GM12865 (cell line): ENCODE results near the gene HDAC7.

ENCODE experiments used
- DNase-seq: peaks from one replicate; pipeline ENCODE4 v3.0.0; 2010; ENCODE audit warnings: low read depth
- H3K4me3 ChIP-seq: 2 replicates; pipeline ENCODE4 v1.5.1; 2011; ENCODE audit warnings: mild to moderate bottlenecking, low read depth, low read length, control low read depth
- TF ChIP-seq, protein P1 (sequence below): IDR thresholded peaks from 2 replicates; pipeline ENCODE4 v1.5.1; 2011; ENCODE audit warnings: low read length, control low read depth, low read depth, inconsistent platforms; ENCODE audit not compliant: insufficient read depth; ENCODE audit errors: missing control alignments

HDAC7 gene

GRCh38 chr12:47769234-47770085, 50.2 kb downstream of the HDAC7 start:
- TF ChIP-seq, protein P1, sequence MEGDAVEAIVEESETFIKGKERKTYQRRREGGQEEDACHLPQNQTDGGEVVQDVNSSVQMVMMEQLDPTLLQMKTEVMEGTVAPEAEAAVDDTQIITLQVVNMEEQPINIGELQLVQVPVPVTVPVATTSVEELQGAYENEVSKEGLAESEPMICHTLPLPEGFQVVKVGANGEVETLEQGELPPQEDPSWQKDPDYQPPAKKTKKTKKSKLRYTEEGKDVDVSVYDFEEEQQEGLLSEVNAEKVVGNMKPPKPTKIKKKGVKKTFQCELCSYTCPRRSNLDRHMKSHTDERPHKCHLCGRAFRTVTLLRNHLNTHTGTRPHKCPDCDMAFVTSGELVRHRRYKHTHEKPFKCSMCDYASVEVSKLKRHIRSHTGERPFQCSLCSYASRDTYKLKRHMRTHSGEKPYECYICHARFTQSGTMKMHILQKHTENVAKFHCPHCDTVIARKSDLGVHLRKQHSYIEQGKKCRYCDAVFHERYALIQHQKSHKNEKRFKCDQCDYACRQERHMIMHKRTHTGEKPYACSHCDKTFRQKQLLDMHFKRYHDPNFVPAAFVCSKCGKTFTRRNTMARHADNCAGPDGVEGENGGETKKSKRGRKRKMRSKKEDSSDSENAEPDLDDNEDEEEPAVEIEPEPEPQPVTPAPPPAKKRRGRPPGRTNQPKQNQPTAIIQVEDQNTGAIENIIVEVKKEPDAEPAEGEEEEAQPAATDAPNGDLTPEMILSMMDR: no peak
- no peak for DNase-seq
- H3K4me3 ChIP-seq: no peak overlapping the region

DNA sequence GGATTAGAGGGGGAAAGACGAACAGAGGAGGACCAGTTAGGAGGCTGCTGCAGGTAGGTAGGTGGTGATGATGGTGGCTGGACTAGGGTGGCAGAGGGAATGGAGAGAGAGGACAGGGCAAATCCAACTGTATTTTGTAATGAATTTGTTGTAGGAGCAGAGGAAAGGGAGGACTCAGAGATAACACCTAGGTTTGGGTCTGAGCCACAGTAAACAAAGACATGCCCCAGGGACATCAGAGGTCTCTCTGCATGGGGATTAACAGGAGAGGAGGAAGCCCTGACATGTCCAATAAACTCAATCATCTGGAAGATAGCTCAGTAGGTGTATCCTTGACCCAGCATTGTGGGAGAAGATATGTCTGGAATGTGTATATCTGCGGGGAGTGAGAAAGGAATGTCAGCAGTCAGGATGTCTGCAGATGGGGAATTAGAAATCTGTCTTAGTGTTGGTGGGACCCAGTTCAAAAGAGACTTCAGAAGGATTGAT, 51.3 kb downstream of the HDAC7 start:
- DNase-seq: no peak
- no peak overlapping the region for H3K4me3 ChIP-seq
- TF ChIP-seq, protein P1: no peak

GRCh38 chr12:47767216-47767724, 52.4 kb downstream of the HDAC7 start:
- peak; percentile 85 for DNase-seq
- TF ChIP-seq, protein P1: peak; percentile 74
- H3K4me3 ChIP-seq: no peak overlapping the region

DNA sequence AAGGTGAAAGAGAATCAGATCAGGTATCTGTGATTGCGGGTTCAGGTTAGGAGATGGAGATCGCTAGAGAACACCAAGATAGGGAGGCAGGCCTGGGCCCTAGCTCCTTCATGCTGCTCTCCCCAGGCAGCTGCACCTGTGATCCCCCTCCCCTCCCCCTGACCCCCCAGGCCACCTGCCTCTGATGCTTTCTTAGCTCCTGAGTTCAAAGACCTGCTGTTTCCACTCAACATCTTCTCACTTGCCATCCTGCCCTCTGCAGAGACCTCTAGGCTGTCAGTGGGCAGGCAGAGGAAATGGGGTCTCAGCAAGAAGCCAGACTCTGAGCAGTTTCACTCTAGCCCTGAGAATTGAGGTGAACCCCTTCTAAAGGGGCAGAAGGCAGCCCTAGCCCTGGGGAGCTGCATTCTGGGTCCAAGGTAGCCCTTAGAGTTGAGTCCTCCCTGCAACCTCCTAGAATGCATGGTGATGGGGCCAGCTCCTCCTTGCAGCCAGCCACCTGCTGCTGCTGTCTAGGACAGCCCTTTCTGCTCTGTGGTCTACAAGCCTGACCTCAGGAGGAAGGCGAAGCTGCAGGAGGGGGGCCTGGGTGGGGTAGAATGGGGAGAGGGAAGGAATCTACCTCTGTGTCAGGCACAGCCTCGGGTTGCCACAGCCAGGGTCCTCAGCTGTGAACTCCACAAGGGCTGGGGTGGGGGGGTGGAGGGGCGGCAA, 53.0 kb downstream of the HDAC7 start:
- TF ChIP-seq, protein P1: no peak
- no peak for DNase-seq
- H3K4me3 ChIP-seq: no peak overlapping the region

DNA sequence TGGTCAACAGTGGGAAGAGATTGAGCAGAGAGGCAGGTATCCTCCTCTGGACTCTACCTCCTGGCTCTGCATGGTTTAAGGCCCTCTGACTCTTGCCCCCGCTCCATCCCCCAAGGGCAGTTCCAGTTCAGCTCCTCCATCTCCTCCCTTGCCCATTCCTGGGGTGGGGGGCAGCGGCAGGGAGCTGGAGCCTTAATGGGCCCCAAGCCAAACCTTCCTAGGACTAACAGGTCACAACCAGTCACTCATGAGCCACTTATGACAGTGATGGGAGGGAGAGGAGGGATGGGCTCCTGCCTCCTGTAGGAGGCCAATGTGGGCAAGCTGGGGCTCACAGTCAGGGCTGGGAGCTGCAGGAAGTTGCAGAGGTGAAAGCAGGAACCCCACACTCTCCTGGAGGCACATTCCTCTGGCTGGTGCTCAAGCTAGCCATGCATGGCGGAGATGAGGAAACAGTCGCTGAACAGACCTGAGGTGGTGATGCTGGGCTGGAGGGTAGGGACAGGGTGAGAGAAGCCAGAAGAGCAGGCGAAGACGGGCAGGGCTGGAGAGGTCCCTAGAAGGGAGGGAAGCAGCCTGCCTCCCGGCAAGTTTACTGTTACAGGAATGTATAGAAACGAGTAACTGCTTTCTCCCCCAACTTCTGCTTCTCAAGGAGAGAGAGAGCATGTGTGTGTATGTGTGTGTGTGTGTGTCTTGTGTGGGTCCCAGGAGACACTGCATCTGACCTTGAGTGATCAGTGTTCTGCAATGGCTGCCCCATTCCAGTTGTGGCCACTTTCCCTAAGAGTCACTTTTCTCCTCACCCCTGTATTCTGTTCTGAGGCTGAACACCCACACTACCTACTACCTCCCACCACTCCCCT, 56.0 kb downstream of the HDAC7 start:
- TF ChIP-seq, protein P1: no peak
- DNase-seq: no peak
- no peak overlapping the region for H3K4me3 ChIP-seq

DNA sequence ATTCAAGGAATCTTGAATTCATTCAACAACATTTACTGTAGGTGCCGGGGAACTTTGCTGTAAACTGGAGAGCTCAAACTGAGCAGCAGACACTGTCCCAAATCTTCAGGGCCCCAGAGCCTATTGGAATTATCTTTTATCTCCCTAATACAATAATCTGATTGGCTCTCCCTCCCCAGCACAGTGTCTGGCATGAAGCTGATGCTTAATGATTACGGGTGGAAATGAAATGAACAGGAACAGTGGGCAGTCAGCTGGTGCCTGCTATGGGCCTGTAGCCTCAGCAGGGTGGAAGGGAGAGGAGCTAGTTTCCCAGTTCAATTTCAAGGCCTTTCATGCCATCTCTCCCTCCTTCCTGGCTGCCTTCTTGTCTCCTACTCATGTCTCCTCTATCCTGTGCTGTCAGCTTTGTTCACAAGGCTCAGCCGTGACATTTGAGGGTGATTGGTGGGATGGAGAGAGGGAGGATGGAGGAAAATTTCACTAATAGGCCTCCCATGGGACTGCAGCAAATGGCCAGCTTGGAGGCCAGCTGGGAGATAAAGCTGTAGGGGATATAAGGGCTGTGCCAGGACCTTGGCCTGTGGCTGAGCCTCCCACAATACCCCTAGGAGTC, 56.7 kb downstream of the HDAC7 start:
- TF ChIP-seq, protein P1: no peak
- DNase-seq: no peak
- no peak overlapping the region for H3K4me3 ChIP-seq
